ENCODE results near the gene RASGRP1.

DNA sequence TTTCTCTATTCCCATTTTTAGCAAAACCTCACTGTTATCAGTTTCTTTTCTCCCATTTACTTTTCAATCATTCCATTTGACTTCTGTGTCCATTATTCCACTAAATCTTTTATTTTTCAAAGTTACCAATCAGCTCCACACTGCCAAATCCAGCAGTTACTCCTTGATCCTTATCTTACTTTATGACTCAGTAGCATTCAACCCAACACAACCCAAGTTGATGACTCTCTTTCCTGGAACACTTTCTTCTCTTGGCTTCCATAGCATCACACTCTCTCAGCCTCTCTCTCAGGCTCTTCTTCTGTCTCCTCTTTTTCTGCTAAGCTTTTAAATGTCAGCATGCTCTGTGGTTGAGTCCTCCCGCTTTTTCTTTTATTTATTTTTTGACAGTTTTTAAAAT, 36.3 kb downstream of the RASGRP1 start:
- TF ChIP-seq, protein P1, sequence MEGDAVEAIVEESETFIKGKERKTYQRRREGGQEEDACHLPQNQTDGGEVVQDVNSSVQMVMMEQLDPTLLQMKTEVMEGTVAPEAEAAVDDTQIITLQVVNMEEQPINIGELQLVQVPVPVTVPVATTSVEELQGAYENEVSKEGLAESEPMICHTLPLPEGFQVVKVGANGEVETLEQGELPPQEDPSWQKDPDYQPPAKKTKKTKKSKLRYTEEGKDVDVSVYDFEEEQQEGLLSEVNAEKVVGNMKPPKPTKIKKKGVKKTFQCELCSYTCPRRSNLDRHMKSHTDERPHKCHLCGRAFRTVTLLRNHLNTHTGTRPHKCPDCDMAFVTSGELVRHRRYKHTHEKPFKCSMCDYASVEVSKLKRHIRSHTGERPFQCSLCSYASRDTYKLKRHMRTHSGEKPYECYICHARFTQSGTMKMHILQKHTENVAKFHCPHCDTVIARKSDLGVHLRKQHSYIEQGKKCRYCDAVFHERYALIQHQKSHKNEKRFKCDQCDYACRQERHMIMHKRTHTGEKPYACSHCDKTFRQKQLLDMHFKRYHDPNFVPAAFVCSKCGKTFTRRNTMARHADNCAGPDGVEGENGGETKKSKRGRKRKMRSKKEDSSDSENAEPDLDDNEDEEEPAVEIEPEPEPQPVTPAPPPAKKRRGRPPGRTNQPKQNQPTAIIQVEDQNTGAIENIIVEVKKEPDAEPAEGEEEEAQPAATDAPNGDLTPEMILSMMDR (IDR thresholded peaks at IDR 0.05), result no peak
- TF ChIP-seq EP300 (IDR thresholded peaks at IDR 0.05) (no peak), POLR2AphosphoS5 (IDR thresholded peaks at IDR 0.05) (no peak), POLR2A (IDR thresholded peaks at IDR 0.05) (no peak)

Data from suprapubic skin (tissue), 4 donors.